Smooth muscle cell (in vitro differentiated cells): Measurements from ENCODE around the gene IQCK. TPM values are rescaled to one million over a fixed set of nuclear protein-coding genes. Genes with fewer than 3 reads are reported as not detected.
A peak's percentile ranks its signal among the peaks of the same experiment; 100 is the strongest.

ENCODE experiments used
- DNase-seq: peaks from one replicate; lab custom pipeline; 2025; ENCODE audit not compliant: unreplicated experiment; lab: John Stamatoyannopoulos, UW
- H2AFZ ChIP-seq: fragments of 200-600 bp; sonication (generic); 2 replicates; pipeline ENCODE4 v1.6.0; 2016; ENCODE audit warnings: antibody characterized with exemption, low read depth, mild to moderate bottlenecking
- H3F3A ChIP-seq: fragments of 200-600 bp; sonication (generic); 2 replicates; pipeline ENCODE4 v1.6.0; 2017; ENCODE audit warnings: antibody characterized with exemption, low read depth
- H3K27ac ChIP-seq: fragments of 200-600 bp; sonication (generic); 2 replicates; pipeline ENCODE4 v1.5.1; 2016; ENCODE audit warnings: low read depth, mild to moderate bottlenecking
- H3K27me3 ChIP-seq: fragments of 200-600 bp; sonication (generic); 2 replicates; pipeline ENCODE4 v1.6.1; 2016; ENCODE audit warnings: low read depth, mild to moderate bottlenecking
- H3K36me3 ChIP-seq: fragments of 200-600 bp; sonication (generic); 2 replicates; pipeline ENCODE4 v1.5.1; 2016; ENCODE audit warnings: low read depth
- H3K4me1 ChIP-seq: fragments of 200-600 bp; sonication (generic); 2 replicates; pipeline ENCODE4 v1.5.1; 2016; ENCODE audit warnings: low read depth
- H3K4me2 ChIP-seq: fragments of 200-600 bp; sonication (generic); 2 replicates; pipeline ENCODE4 v1.6.0; 2016; ENCODE audit warnings: mild to moderate bottlenecking
- H3K4me3 ChIP-seq: fragments of 200-600 bp; sonication (generic); 2 replicates; pipeline ENCODE4 v1.5.1; 2016; ENCODE audit warnings: mild to moderate bottlenecking
- H3K79me2 ChIP-seq: fragments of 200-600 bp; sonication (generic); 2 replicates; pipeline ENCODE4 v1.6.0; 2016; ENCODE audit warnings: low read depth, mild to moderate bottlenecking
- H3K9ac ChIP-seq: fragments of 200-600 bp; sonication (generic); 2 replicates; pipeline ENCODE4 v1.6.0; 2016; ENCODE audit warnings: low read depth
- H3K9me3 ChIP-seq: fragments of 200-600 bp; sonication (generic); replicated peaks from 2 replicates; pipeline ENCODE4 v1.5.1; 2016; ENCODE audit warnings: low read depth
- H4K20me1 ChIP-seq: fragments of 200-600 bp; sonication (generic); 2 replicates; pipeline ENCODE4 v1.6.0; 2016; ENCODE audit warnings: low read depth
- WGBS: methylation state at CpG from one replicate; pipeline ENCODE4 v1.1.7; 2016; ENCODE audit warnings: low lambda C conversion rate; 5-methylcytosine and 5-hydroxymethylcytosine counted together
- polyA plus RNA-seq: library from polyadenylated mRNA; unstranded; fragments of >200 nt; fragmentation: Nextera tagmentation; extraction: Ambion mirVana; gene quantifications from 2 replicates; pipeline ENCODE4 v1.2.1, GENCODE V29; 2016
- total RNA-seq: library from RNA; depleted of rRNA; stranded (reverse); fragments of >200 nt; gene quantifications from 2 replicates; pipeline ENCODE4 v1.2.3, GENCODE V29; 2014
- TF ChIP-seq, protein P1 (sequence below): fragments of 200-600 bp; sonication (generic); IDR thresholded peaks from 2 replicates; pipeline ENCODE4 v1.5.1; 2017; ENCODE audit warnings: borderline replicate concordance, mild to moderate bottlenecking, antibody characterized with exemption; ENCODE audit not compliant: insufficient read depth, poor library complexity, severe bottlenecking

The IQCK gene
- total and polyA plus RNA-seq, 2 experiments from 2014 or later: 11.2 to 14.6 TPM

DNA sequence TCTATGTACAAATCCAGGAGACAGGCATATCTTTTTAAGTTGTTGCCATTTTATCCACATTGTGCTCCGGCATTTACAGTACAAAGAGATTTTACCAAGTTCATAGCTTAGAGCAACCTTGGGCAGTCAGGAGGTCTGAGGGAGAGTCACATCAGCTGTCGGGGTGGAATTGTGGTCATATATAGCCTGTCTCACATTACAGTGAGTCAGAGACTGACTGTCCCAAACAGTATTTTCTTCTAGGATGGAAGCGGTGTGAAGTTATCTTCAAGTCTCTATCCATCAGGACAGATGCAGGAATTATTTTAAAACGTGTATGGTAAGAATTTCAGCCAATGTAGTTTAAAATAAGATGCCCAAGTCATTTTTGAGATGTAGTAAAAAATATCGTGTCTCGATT is 113.6 kb downstream of the IQCK start:
- 41% methylated on average over 6 of the region's 6 CpGs for WGBS
- Histone ChIP-seq H3F3A (no peaks in the 10 kb centered on the region), H3K4me1 (peaks cover 4% of the 10 kb centered on the region), H3K9me3 (no peaks in the 10 kb centered on the region), H4K20me1 (no peaks in the 10 kb centered on the region), H3K36me3 (no peaks in the 10 kb centered on the region), H3K27ac (peak overlapping the region; percentile 73), H3K4me3 (no peak overlapping the region), H2AFZ (no peak overlapping the region), H3K79me2 (no peaks in the 10 kb centered on the region), H3K27me3 (no peaks in the 10 kb centered on the region), H3K4me2 (peak overlapping the region; percentile 61), H3K9ac (peak overlapping the region; percentile 29)
- DNase-seq: no peak
- TF ChIP-seq, protein P1, sequence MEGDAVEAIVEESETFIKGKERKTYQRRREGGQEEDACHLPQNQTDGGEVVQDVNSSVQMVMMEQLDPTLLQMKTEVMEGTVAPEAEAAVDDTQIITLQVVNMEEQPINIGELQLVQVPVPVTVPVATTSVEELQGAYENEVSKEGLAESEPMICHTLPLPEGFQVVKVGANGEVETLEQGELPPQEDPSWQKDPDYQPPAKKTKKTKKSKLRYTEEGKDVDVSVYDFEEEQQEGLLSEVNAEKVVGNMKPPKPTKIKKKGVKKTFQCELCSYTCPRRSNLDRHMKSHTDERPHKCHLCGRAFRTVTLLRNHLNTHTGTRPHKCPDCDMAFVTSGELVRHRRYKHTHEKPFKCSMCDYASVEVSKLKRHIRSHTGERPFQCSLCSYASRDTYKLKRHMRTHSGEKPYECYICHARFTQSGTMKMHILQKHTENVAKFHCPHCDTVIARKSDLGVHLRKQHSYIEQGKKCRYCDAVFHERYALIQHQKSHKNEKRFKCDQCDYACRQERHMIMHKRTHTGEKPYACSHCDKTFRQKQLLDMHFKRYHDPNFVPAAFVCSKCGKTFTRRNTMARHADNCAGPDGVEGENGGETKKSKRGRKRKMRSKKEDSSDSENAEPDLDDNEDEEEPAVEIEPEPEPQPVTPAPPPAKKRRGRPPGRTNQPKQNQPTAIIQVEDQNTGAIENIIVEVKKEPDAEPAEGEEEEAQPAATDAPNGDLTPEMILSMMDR: no peak

DNA sequence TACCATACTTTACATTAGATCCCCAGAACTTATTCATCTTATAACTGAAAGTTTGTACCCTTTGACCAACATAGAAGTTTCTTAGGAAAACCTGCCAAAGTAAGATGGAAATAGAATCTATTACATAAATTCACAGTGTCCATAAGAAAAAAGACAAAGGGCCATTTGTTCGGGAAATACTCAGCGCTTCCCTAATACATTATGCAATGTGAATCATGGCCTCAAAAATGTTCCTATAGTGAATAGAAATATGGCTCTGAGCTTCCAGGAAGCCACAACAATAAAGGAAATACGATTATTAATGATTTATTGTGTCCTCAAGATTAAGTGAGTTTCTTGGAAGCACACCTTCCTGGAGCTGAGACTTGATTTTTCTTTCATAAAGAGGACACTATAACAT is 115.1 kb downstream of the IQCK start:
- Histone ChIP-seq H3K4me2 (no peak overlapping the region), H3K36me3 (no peaks in the 10 kb centered on the region), H3K9me3 (no peaks in the 10 kb centered on the region), H2AFZ (no peak overlapping the region), H3K79me2 (no peaks in the 10 kb centered on the region), H3K4me3 (no peak overlapping the region), H3K4me1 (peaks cover 18% of the 10 kb centered on the region), H3F3A (peaks cover 9% of the 10 kb centered on the region), H3K9ac (no peak overlapping the region), H3K27me3 (no peaks in the 10 kb centered on the region), H4K20me1 (no peaks in the 10 kb centered on the region), H3K27ac (no peak overlapping the region)
- WGBS: 59% methylated on average over 3 of the region's 3 CpGs
- no peak for DNase-seq
- TF ChIP-seq, protein P1: no peak

DNA sequence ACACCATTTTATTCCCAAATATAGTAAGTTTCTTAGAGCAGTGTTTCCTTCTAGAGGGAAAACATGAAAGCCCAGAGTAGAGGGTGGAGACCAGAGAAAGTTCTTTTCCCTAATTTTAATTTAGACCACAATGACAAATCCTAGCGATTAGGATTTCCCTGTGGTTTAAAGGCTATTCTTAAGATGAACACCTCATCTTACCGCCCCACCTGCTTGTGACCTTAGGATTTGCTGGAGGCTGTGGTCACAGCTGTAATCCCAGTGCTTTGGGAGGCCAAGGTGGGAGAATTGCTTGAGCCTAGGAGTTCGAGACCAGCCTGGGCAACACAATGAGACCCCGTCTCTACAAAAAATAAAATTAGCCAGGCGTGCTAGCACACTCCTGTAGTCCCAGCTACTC is 115.5 kb downstream of the IQCK start:
- no peak for DNase-seq
- H4K20me1 ChIP-seq: no peaks in the 10 kb centered on the region
- H3K4me2 ChIP-seq: no peak overlapping the region
- WGBS: 81% methylated on average over 5 of the region's 5 CpGs
- no peak overlapping the region for H3K27ac ChIP-seq
- no peaks in the 10 kb centered on the region for H3K79me2 ChIP-seq
- H2AFZ ChIP-seq: no peak overlapping the region
- H3K36me3 ChIP-seq: no peaks in the 10 kb centered on the region
- no peaks in the 10 kb centered on the region for H3K9me3 ChIP-seq
- TF ChIP-seq, protein P1: no peak
- peaks cover 9% of the 10 kb centered on the region for H3F3A ChIP-seq
- H3K4me1 ChIP-seq: peaks cover 22% of the 10 kb centered on the region
- no peak overlapping the region for H3K9ac ChIP-seq
- no peak overlapping the region for H3K4me3 ChIP-seq
- no peaks in the 10 kb centered on the region for H3K27me3 ChIP-seq

DNA sequence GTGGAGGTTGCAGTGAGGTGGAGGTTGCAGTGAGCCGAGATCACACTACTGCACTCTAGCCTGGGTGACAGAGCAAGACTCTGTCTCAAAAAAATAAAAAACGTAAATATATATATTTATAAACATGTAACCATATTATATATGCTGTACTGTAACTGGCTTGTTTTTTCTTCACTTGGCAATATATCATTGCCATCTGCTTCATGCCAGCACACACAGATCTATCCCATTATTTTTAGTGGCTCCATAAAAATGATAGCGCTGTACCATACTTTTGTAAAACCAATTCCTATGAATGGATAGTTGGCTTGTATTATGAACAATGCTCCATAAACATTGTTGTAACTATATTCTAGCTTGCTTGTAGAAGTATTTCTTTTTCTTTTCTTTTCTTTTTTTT is 117.1 kb downstream of the IQCK start:
- no peak overlapping the region for H3K27ac ChIP-seq
- H3K4me2 ChIP-seq: no peak overlapping the region
- H3K9ac ChIP-seq: no peak overlapping the region
- no peaks in the 10 kb centered on the region for H3K9me3 ChIP-seq
- WGBS: 98% methylated on average over 3 of the region's 3 CpGs
- no peaks in the 10 kb centered on the region for H3K36me3 ChIP-seq
- H2AFZ ChIP-seq: no peak overlapping the region
- DNase-seq: no peak
- no peak overlapping the region for H3K4me3 ChIP-seq
- H3K79me2 ChIP-seq: no peaks in the 10 kb centered on the region
- TF ChIP-seq, protein P1: no peak
- H3K4me1 ChIP-seq: peaks cover 23% of the 10 kb centered on the region
- H3F3A ChIP-seq: peaks cover 12% of the 10 kb centered on the region
- no peaks in the 10 kb centered on the region for H4K20me1 ChIP-seq
- H3K27me3 ChIP-seq: no peaks in the 10 kb centered on the region
